GM23338 (cell line): ENCODE data around the gene SLC23A3.

ENCODE experiments used
- CTCF ChIP-seq, 2 experiments: fragments of 200-600 bp in 1 of 2; sonication (generic) in 1 of 2; conservative IDR thresholded peaks; 2 replicates each; pipeline versions ENCODE4 v1.5.1 to v1.6.1; 2016 to 2017; ENCODE audit warnings: antibody characterized with exemption in 2 of 2, low read depth in 2 of 2, mild to moderate bottlenecking in 2 of 2, moderate library complexity in 1 of 2
- EZH2 ChIP-seq: fragments of 200-600 bp; sonication (generic); IDR thresholded peaks from one replicate; pipeline ENCODE4 v1.8.0; 2017; ENCODE audit warnings: antibody characterized with exemption, mild to moderate bottlenecking, low read depth; ENCODE audit not compliant: unreplicated experiment
- EZH2phosphoT487 ChIP-seq: fragments of 200-600 bp; sonication (generic); IDR thresholded peaks from one replicate; pipeline ENCODE4 v1.8.1; 2018; ENCODE audit warnings: antibody characterized with exemption; ENCODE audit not compliant: unreplicated experiment
- JUNB ChIP-seq: IDR thresholded peaks from one replicate; pipeline ENCODE4 v1.6.1; 2016; ENCODE audit warnings: antibody characterized with exemption; ENCODE audit not compliant: unreplicated experiment
- POLR2AphosphoS5 ChIP-seq: IDR thresholded peaks from 2 replicates; pipeline ENCODE4 v1.6.1; 2016; ENCODE audit warnings: antibody characterized with exemption, low read depth
- REST ChIP-seq: IDR thresholded peaks from one replicate; pipeline ENCODE4 v1.6.1; 2018; ENCODE audit warnings: antibody characterized with exemption; ENCODE audit not compliant: unreplicated experiment
- ZNF114 ChIP-seq: fragments of 250-450 bp; sonication (Bioruptor Pico); IDR thresholded peaks from 2 replicates; pipeline ENCODE4 v1.5.0; 2020; ENCODE audit warnings: mild to moderate bottlenecking, moderate library complexity

- TF ChIP-seq CTCF (conservative IDR thresholded peaks at IDR 0.05; ENCODE audit: low read depth in 2 of 2): no peak
- TF ChIP-seq ZNF114 (CRISPR knock-in tag): no peak
- no peak for TF ChIP-seq POLR2AphosphoS5
- no peak for TF ChIP-seq EZH2
- no peak for TF ChIP-seq JUNB
- no peak for TF ChIP-seq REST
- TF ChIP-seq EZH2phosphoT487: no peak
Observed at GRCh38 chr2:219214141-219214540, 44.3 kb upstream of the SLC23A3 start.
